Measurements from ENCODE around the gene BMP15. TPM values are rescaled to one million over a fixed set of nuclear protein-coding genes. Genes with fewer than 3 reads are reported as not detected.

Gene BMP15
- total RNA-seq, 1 experiment from 2014 or later: not detected

GRCh38 chrX:50877310-50877709, 33.2 kb upstream of the BMP15 start:
- POLR2A ChIA-PET (ENCODE audit: low non-redundant PET): no interaction called here
- H3K9me3 ChIP-seq (ENCODE audit: low read depth, low read length, poor library complexity, severe bottlenecking): no peaks in the 10 kb centered on the region
- intact Hi-C loops (cut with micrococcal nuclease; ENCODE audit: unreplicated experiment): no loop called here
- H3K27ac ChIP-seq (ENCODE audit: low read depth, low read length, poor library complexity, severe bottlenecking): no peak overlapping the region
- no peaks in the 10 kb centered on the region for H3K27me3 ChIP-seq (replicated peaks; ENCODE audit: insufficient read depth, low read depth, low read length, poor library complexity)
- DNase-seq (ENCODE audit: low spot score): no peak
- no TSS peak for BruUV-seq (replicated peaks)
- CTCF ChIA-PET: no interaction called here
- H3K4me1 ChIP-seq (ENCODE audit: insufficient read depth, low read length, poor library complexity, severe bottlenecking): peaks cover 4% of the 10 kb centered on the region
- H3K4me3 ChIP-seq (ENCODE audit: low read depth, low read length, poor library complexity, severe bottlenecking): no peak overlapping the region
- no peak for TF ChIP-seq EZH2 (IDR thresholded peaks at IDR 0.05; ENCODE audit: borderline replicate concordance, low read depth, low read length, poor library complexity, severe bottlenecking)
- no peak for TF ChIP-seq CTCF (conservative IDR thresholded peaks at IDR 0.05; ENCODE audit: low read depth, low read length)
- H3K36me3 ChIP-seq (ENCODE audit: insufficient read depth, low read length, poor library complexity, severe bottlenecking): no peaks in the 10 kb centered on the region

GRCh38 chrX:50881028-50881427, 29.5 kb upstream of the BMP15 start:
- POLR2A ChIA-PET (ENCODE audit: low non-redundant PET): no interaction called here
- Histone ChIP-seq H3K4me1 (ENCODE audit: insufficient read depth, low read length, poor library complexity, severe bottlenecking) (peaks cover 4% of the 10 kb centered on the region), H3K27ac (ENCODE audit: low read depth, low read length, poor library complexity, severe bottlenecking) (no peak overlapping the region), H3K9me3 (ENCODE audit: low read depth, low read length, poor library complexity, severe bottlenecking) (no peaks in the 10 kb centered on the region), H3K27me3 (replicated peaks; ENCODE audit: insufficient read depth, low read depth, low read length, poor library complexity) (no peaks in the 10 kb centered on the region), H3K4me3 (ENCODE audit: low read depth, low read length, poor library complexity, severe bottlenecking) (no peak overlapping the region), H3K36me3 (ENCODE audit: insufficient read depth, low read length, poor library complexity, severe bottlenecking) (no peaks in the 10 kb centered on the region)
- intact Hi-C loops (cut with micrococcal nuclease; ENCODE audit: unreplicated experiment): no loop called here
- no peak for DNase-seq (ENCODE audit: low spot score)
- no TSS peak for BruUV-seq (replicated peaks)
- TF ChIP-seq EZH2 (IDR thresholded peaks at IDR 0.05; ENCODE audit: borderline replicate concordance, low read depth, low read length, poor library complexity, severe bottlenecking): no peak
- CTCF ChIA-PET: no interaction called here

GRCh38 chrX:50888884-50889283, 21.7 kb upstream of the BMP15 start:
- intact Hi-C loops (cut with micrococcal nuclease; ENCODE audit: unreplicated experiment): no loop called here
- BruUV-seq (replicated peaks): no TSS peak
- TF ChIP-seq EZH2 (IDR thresholded peaks at IDR 0.05; ENCODE audit: borderline replicate concordance, low read depth, low read length, poor library complexity, severe bottlenecking): no peak
- no peak for TF ChIP-seq CTCF (conservative IDR thresholded peaks at IDR 0.05; ENCODE audit: low read depth, low read length)
- H3K4me1 ChIP-seq (ENCODE audit: insufficient read depth, low read length, poor library complexity, severe bottlenecking): no peaks in the 10 kb centered on the region
- no peaks in the 10 kb centered on the region for H3K36me3 ChIP-seq (ENCODE audit: insufficient read depth, low read length, poor library complexity, severe bottlenecking)
- no peaks in the 10 kb centered on the region for H3K27me3 ChIP-seq (replicated peaks; ENCODE audit: insufficient read depth, low read depth, low read length, poor library complexity)
- ChIA-PET CTCF (no interaction called here), POLR2A (ENCODE audit: low non-redundant PET) (no interaction called here)
- H3K4me3 ChIP-seq (ENCODE audit: low read depth, low read length, poor library complexity, severe bottlenecking): no peak overlapping the region
- no peak for DNase-seq (ENCODE audit: low spot score)
- no peaks in the 10 kb centered on the region for H3K9me3 ChIP-seq (ENCODE audit: low read depth, low read length, poor library complexity, severe bottlenecking)
- H3K27ac ChIP-seq (ENCODE audit: low read depth, low read length, poor library complexity, severe bottlenecking): no peak overlapping the region

- ChIA-PET CTCF (no interaction called here), POLR2A (ENCODE audit: low non-redundant PET) (no interaction called here)
- Histone ChIP-seq H3K9me3 (ENCODE audit: low read depth, low read length, poor library complexity, severe bottlenecking) (no peaks in the 10 kb centered on the region), H3K4me1 (ENCODE audit: insufficient read depth, low read length, poor library complexity, severe bottlenecking) (no peaks in the 10 kb centered on the region), H3K27ac (ENCODE audit: low read depth, low read length, poor library complexity, severe bottlenecking) (no peak overlapping the region), H3K36me3 (ENCODE audit: insufficient read depth, low read length, poor library complexity, severe bottlenecking) (no peaks in the 10 kb centered on the region), H3K27me3 (replicated peaks; ENCODE audit: insufficient read depth, low read depth, low read length, poor library complexity) (no peaks in the 10 kb centered on the region), H3K4me3 (ENCODE audit: low read depth, low read length, poor library complexity, severe bottlenecking) (no peak overlapping the region)
- intact Hi-C loops (cut with micrococcal nuclease; ENCODE audit: unreplicated experiment): no loop called here
- TF ChIP-seq CTCF (conservative IDR thresholded peaks at IDR 0.05; ENCODE audit: low read depth, low read length): no peak
- no peak for TF ChIP-seq EZH2 (IDR thresholded peaks at IDR 0.05; ENCODE audit: borderline replicate concordance, low read depth, low read length, poor library complexity, severe bottlenecking)
- no peak for DNase-seq (ENCODE audit: low spot score)
- no TSS peak for BruUV-seq (replicated peaks)
Measured at GRCh38 chrX:50889582-50889981, 21.0 kb upstream of the BMP15 start.
